ENCODE data around the gene SRSF7. TPM values are rescaled to one million over a fixed set of nuclear protein-coding genes. Genes with fewer than 3 reads are reported as not detected.
"Not testable (repeated sequence)": the region's sequence is repeated elsewhere in the genome, so short reads cannot be mapped to it uniquely, and the experiment has no call there.

Gene SRSF7
- total RNA-seq, 1 donor from 2014 or later: 50.5 TPM

DNA sequence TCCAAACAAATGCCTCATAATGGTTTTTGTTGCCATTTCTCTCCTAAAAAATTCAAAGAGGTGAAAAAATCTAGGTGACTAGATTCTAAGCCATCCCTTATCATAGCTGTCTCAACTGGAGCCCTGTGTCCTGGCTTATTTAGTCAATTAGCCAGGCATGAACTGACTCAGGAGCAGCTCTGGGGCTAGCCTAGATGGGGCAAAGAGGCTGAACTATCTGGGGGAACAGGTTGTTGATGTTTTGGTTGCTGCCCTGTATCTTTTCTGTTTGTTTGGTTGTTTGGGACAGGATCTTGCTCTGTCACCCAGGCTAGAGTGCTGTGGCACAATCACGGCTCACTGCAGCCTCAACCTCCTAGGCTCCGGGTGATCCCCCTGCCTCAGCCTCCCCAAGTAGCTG lies 41.6 kb upstream of the SRSF7 start:
- Histone ChIP-seq H3K36me3 (peaks cover 2% of the 10 kb centered on the region), H3K9me3 (replicated peaks) (no peaks in the 10 kb centered on the region), H3K4me1 (peaks cover 10% of the 10 kb centered on the region), H3K27ac (replicated peaks) (no peak overlapping the region), H3K4me3 (no peak overlapping the region), H3K27me3 (ENCODE audit: low read depth) (no peaks in the 10 kb centered on the region)
- DNase-seq: no peak
- TF ChIP-seq, protein P1, sequence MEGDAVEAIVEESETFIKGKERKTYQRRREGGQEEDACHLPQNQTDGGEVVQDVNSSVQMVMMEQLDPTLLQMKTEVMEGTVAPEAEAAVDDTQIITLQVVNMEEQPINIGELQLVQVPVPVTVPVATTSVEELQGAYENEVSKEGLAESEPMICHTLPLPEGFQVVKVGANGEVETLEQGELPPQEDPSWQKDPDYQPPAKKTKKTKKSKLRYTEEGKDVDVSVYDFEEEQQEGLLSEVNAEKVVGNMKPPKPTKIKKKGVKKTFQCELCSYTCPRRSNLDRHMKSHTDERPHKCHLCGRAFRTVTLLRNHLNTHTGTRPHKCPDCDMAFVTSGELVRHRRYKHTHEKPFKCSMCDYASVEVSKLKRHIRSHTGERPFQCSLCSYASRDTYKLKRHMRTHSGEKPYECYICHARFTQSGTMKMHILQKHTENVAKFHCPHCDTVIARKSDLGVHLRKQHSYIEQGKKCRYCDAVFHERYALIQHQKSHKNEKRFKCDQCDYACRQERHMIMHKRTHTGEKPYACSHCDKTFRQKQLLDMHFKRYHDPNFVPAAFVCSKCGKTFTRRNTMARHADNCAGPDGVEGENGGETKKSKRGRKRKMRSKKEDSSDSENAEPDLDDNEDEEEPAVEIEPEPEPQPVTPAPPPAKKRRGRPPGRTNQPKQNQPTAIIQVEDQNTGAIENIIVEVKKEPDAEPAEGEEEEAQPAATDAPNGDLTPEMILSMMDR (IDR thresholded peaks at IDR 0.05; ENCODE audit: borderline replicate concordance): no peak
- intact Hi-C loops (cut with micrococcal nuclease): no loop called here

DNA sequence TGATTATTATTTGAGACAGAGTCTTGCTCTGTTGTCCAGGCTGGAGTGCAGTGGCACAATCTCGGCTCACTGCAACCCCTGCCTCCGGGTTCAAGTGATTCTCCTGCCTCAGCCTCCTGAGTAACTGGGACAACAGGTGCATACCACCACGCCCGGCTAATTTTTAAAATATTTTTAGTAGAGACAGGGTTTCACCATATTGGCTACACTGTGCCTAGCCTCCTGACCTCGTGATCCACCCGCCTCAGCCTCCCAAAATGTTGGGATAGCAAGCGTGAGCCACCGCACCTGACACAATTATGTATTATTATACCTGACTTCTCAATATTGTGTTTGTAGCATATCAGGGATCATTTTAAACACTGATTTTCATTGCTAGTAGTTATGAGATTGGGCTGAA lies 41.2 kb upstream of the SRSF7 start:
- DNase-seq; H3K4me3 ChIP-seq; H3K27me3 ChIP-seq (ENCODE audit: low read depth); H3K27ac ChIP-seq (replicated peaks); H3K4me1 ChIP-seq; H3K9me3 ChIP-seq (replicated peaks); H3K36me3 ChIP-seq; intact Hi-C loops (cut with micrococcal nuclease): not testable (repeated sequence)

DNA sequence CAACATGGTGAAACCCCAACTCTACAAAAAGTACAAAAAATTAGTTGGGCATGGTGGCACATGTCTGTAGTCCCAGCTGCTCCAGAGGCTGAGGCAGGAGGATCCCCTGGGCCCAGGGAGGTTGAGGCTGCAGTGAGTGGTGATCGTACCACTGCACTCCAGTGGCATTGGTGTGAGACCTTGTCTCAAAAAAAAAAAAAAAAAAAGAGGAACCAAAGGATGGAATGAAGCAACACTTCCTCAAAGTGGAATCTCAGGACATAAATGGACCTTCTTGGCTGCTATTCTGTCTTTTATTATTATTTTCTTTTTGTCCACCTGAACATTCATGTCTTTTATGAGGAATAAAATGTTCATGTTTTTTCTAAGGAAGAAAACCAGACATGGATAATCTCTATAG lies 40.6 kb upstream of the SRSF7 start:
- Histone ChIP-seq H3K4me3 (no peak overlapping the region), H3K9me3 (replicated peaks) (no peaks in the 10 kb centered on the region), H3K27me3 (ENCODE audit: low read depth) (no peaks in the 10 kb centered on the region), H3K4me1 (no peaks in the 10 kb centered on the region), H3K36me3 (no peaks in the 10 kb centered on the region), H3K27ac (replicated peaks) (no peak overlapping the region)
- TF ChIP-seq, protein P1 (IDR thresholded peaks at IDR 0.05; ENCODE audit: borderline replicate concordance): no peak
- DNase-seq: no peak
- intact Hi-C loops (cut with micrococcal nuclease): no loop called here

DNA sequence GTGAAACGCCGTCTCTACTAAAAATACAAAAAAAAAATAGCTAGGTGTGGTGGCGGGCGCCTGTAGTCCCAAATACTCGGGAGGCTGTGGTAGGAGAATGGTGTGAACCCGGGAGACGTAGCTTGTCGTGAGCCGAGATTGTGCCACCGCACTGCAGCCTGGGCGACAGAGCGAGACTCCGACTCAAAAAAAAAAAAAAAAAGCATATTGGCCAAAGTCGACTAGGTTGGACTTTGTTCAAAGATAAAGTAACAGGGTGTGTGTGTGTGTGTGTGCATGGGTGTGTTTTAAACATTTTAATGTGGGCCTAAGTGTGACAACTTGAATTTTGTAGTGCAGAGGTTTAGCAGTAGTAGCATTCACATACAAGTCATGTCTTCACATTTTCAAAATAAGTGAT lies 38.5 kb upstream of the SRSF7 start:
- intact Hi-C loops (cut with micrococcal nuclease): no loop called here
- no peak overlapping the region for H3K27ac ChIP-seq (replicated peaks)

DNA sequence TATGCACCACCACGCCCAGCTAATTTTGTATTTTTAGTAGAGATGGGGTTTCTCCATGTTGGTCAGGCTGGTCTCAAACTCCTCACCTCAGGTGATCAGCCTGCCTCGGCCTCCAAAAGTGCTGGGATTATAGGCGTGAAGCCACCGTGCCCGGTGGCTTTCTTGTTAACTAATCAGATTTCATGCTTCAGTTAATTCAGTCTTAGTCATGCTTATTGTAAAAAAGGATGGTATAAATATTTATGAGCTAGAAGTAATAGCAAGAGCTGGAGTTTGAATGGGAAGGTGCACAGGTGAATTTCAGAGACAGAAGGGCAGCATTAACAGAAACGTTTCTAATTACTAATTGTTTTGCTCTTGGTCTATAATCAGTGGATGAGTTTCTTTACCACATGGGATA lies 37.1 kb upstream of the SRSF7 start:
- Histone ChIP-seq H3K9me3 (replicated peaks) (no peaks in the 10 kb centered on the region), H3K27ac (replicated peaks) (no peak overlapping the region), H3K4me3 (no peak overlapping the region), H3K36me3 (no peaks in the 10 kb centered on the region), H3K4me1 (no peaks in the 10 kb centered on the region), H3K27me3 (ENCODE audit: low read depth) (no peaks in the 10 kb centered on the region)
- TF ChIP-seq, protein P1 (IDR thresholded peaks at IDR 0.05; ENCODE audit: borderline replicate concordance): no peak
- intact Hi-C loops (cut with micrococcal nuclease): no loop called here
- DNase-seq: no peak

More for the DNA sequence above, 38.5 kb upstream of the SRSF7 start:
- no peaks in the 10 kb centered on the region for H3K4me1 ChIP-seq
- no peaks in the 10 kb centered on the region for H3K36me3 ChIP-seq
- no peak overlapping the region for H3K4me3 ChIP-seq
- TF ChIP-seq, protein P1 (IDR thresholded peaks at IDR 0.05; ENCODE audit: borderline replicate concordance): no peak
- no peak for DNase-seq
- H3K9me3 ChIP-seq (replicated peaks): no peaks in the 10 kb centered on the region
- H3K27me3 ChIP-seq (ENCODE audit: low read depth): no peaks in the 10 kb centered on the region

DNA sequence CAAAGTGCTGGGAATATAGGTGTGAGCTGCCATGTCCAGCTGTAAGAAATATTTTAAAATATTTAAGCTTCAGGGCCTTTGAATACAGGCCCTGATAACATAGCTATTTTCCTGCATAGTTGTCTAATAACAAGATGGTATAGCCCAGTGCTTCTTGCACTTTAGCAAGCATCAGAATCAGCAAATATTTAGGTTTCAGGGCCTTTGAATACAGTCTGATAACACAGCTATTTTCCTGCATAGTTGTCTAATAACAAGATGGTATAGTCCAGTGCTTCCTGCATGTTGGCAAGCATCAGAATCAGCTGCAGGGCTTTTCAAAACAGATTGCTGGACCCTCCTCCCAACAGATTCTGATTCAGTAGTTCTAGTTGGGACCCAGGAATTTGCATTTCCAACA lies 32.4 kb upstream of the SRSF7 start:
- peaks cover 8% of the 10 kb centered on the region for H3K4me1 ChIP-seq
- no peak for DNase-seq
- TF ChIP-seq, protein P1 (IDR thresholded peaks at IDR 0.05; ENCODE audit: borderline replicate concordance): no peak
- H3K9me3 ChIP-seq (replicated peaks): no peaks in the 10 kb centered on the region
- H3K27me3 ChIP-seq (ENCODE audit: low read depth): no peaks in the 10 kb centered on the region
- H3K27ac ChIP-seq (replicated peaks): no peak overlapping the region
- H3K4me3 ChIP-seq: no peak overlapping the region
- intact Hi-C loops (cut with micrococcal nuclease): no loop called here
- peaks cover 18% of the 10 kb centered on the region for H3K36me3 ChIP-seq
